HEK293 (cell line): ENCODE results near the gene ALDOA.

Experiments
- CTCF ChIA-PET: fragments of 350-600 bp; formaldehyde crosslinking; extraction: SDS; loops from one replicate; lab custom pipeline; 2021; ENCODE audit warnings: antibody characterized with exemption; lab: Yijun Ruan, JAX
- POLR2A ChIA-PET: fragments of 300-600 bp; formaldehyde crosslinking; extraction: SDS; loops from one replicate; lab custom pipeline; 2020; ENCODE audit warnings: antibody characterized with exemption, inconsistent platforms; lab: Yijun Ruan, JAX
- H3K27ac ChIP-seq: fragments of 200-500 bp; sonication (Bioruptor generic); 2 replicates; pipeline ENCODE4 v1.5.1; 2014; ENCODE audit warnings: low read depth, low read length, control low read depth, inconsistent platforms; ENCODE audit errors: extremely low read depth
- H3K36me3 ChIP-seq, 2 experiments: fragments of 200-500 bp in 1 of 2; sonication (Bioruptor generic) in 1 of 2; 1 replicate in 1 of 2; 2 replicates in 1 of 2; pipeline ENCODE4 v1.5.1; 2014 to 2017; ENCODE audit warnings: inconsistent platforms in 2 of 2, low read length in 2 of 2; ENCODE audit not compliant: control insufficient read depth in 2 of 2, insufficient read depth in 1 of 2
- H3K4me1 ChIP-seq: fragments of 200-500 bp; sonication (Bioruptor generic); 2 replicates; pipeline ENCODE4 v1.5.1; 2014; ENCODE audit warnings: mild to moderate bottlenecking, low read length, inconsistent platforms; ENCODE audit not compliant: control insufficient read depth, insufficient read depth
- H3K4me3 ChIP-seq: 2 replicates; pipeline ENCODE4 v1.5.1; 2011; ENCODE audit warnings: low read depth, mild to moderate bottlenecking, control low read depth, low read length, moderate library complexity
- H3K9me3 ChIP-seq: fragments of 200-500 bp; sonication (Bioruptor generic); 2 replicates; pipeline ENCODE4 v1.5.1; 2014; ENCODE audit warnings: low read depth, low read length, inconsistent platforms; ENCODE audit not compliant: control insufficient read depth, insufficient read depth
- TCF7L2 ChIP-seq: IDR thresholded peaks from 2 replicates; pipeline ENCODE4 v1.6.1; 2011; ENCODE audit warnings: low read depth, mild to moderate bottlenecking, inconsistent platforms, low read length, moderate library complexity, borderline replicate concordance
- ZBTB8A ChIP-seq: fragments of 450-650 bp; formaldehyde crosslinking; IDR thresholded peaks from 2 replicates; pipeline ENCODE4 v1.5.1; 2016; ENCODE audit warnings: missing biosample characterization, missing genetic modification characterization
- ZFP69B ChIP-seq: fragments of 450-650 bp; formaldehyde crosslinking; IDR thresholded peaks from 2 replicates; pipeline ENCODE4 v1.5.1; 2016; ENCODE audit warnings: missing biosample characterization, missing genetic modification characterization
- ZNF138 ChIP-seq: fragments of 450-650 bp; formaldehyde crosslinking; IDR thresholded peaks from 2 replicates; pipeline ENCODE4 v1.5.1; 2016; ENCODE audit warnings: missing biosample characterization, missing genetic modification characterization, borderline replicate concordance
- ZNF184 ChIP-seq: fragments of 450-650 bp; IDR thresholded peaks from 2 replicates; pipeline ENCODE4 v1.5.1; 2018; ENCODE audit warnings: missing biosample characterization, mild to moderate bottlenecking, missing genetic modification characterization
- ZNF202 ChIP-seq: fragments of 450-650 bp; formaldehyde crosslinking; IDR thresholded peaks from 2 replicates; pipeline ENCODE4 v1.5.1; 2016; ENCODE audit warnings: missing biosample characterization, missing genetic modification characterization, borderline replicate concordance
- ZNF221 ChIP-seq: fragments of 450-650 bp; formaldehyde crosslinking; IDR thresholded peaks from 2 replicates; pipeline ENCODE4 v1.5.1; 2017; ENCODE audit warnings: missing biosample characterization, missing genetic modification characterization, borderline replicate concordance
- ZNF292 ChIP-seq: fragments of 450-650 bp; formaldehyde crosslinking; IDR thresholded peaks from 2 replicates; pipeline ENCODE4 v1.5.1; 2016; ENCODE audit warnings: low read depth, missing biosample characterization, missing genetic modification characterization, borderline replicate concordance
- ZNF302 ChIP-seq: fragments of 450-650 bp; formaldehyde crosslinking; IDR thresholded peaks from 2 replicates; pipeline ENCODE4 v1.5.1; 2016; ENCODE audit warnings: missing biosample characterization, missing genetic modification characterization, low read depth
- ZNF335 ChIP-seq: fragments of 450-650 bp; formaldehyde crosslinking; conservative IDR thresholded peaks from 2 replicates; pipeline ENCODE4 v1.5.1; 2016; ENCODE audit warnings: missing biosample characterization, missing genetic modification characterization
- ZNF433 ChIP-seq: fragments of 450-650 bp; formaldehyde crosslinking; IDR thresholded peaks from 2 replicates; pipeline ENCODE4 v1.5.1; 2016; ENCODE audit warnings: missing biosample characterization, missing genetic modification characterization, low read depth
- ZNF544 ChIP-seq: fragments of 450-650 bp; formaldehyde crosslinking; IDR thresholded peaks from 2 replicates; pipeline ENCODE4 v1.5.0; 2017; ENCODE audit warnings: missing biosample characterization, missing genetic modification characterization
- ZNF558 ChIP-seq: fragments of 450-650 bp; formaldehyde crosslinking; IDR thresholded peaks from 2 replicates; pipeline ENCODE4 v1.5.1; 2016; ENCODE audit warnings: missing biosample characterization, missing genetic modification characterization
- ZNF623 ChIP-seq: fragments of 450-650 bp; formaldehyde crosslinking; IDR thresholded peaks from 2 replicates; pipeline ENCODE4 v1.5.1; 2016; ENCODE audit warnings: missing biosample characterization, missing genetic modification characterization
- ZNF629 ChIP-seq: fragments of 450-650 bp; formaldehyde crosslinking; IDR thresholded peaks from 2 replicates; pipeline ENCODE4 v1.5.1; 2017; ENCODE audit warnings: missing biosample characterization, missing genetic modification characterization
- ZNF747 ChIP-seq: fragments of 450-650 bp; formaldehyde crosslinking; IDR thresholded peaks from 2 replicates; pipeline ENCODE4 v1.5.1; 2016; ENCODE audit warnings: missing biosample characterization, missing genetic modification characterization
- ZNF785 ChIP-seq: fragments of 450-650 bp; formaldehyde crosslinking; IDR thresholded peaks from 2 replicates; pipeline ENCODE4 v1.5.1; 2016; ENCODE audit warnings: missing biosample characterization, missing genetic modification characterization
- ZNF843 ChIP-seq: fragments of 450-650 bp; formaldehyde crosslinking; IDR thresholded peaks from 2 replicates; pipeline ENCODE4 v1.5.1; 2016; ENCODE audit warnings: missing biosample characterization, missing genetic modification characterization
- TF ChIP-seq, protein P1 (sequence below): fragments of 450-650 bp; IDR thresholded peaks from 2 replicates; pipeline ENCODE4 v1.5.1; 2018; ENCODE audit warnings: missing biosample characterization, missing genetic modification characterization
- TF ChIP-seq, protein P2 (sequence below): fragments of 450-650 bp; formaldehyde crosslinking; IDR thresholded peaks from 2 replicates; pipeline ENCODE4 v1.5.1; 2016; ENCODE audit warnings: missing biosample characterization, missing genetic modification characterization
- TF ChIP-seq, protein P3 (sequence below): fragments of 450-650 bp; formaldehyde crosslinking; IDR thresholded peaks from 2 replicates; pipeline ENCODE4 v1.5.1; 2016; ENCODE audit warnings: missing biosample characterization, missing genetic modification characterization
- TF ChIP-seq, protein P4 (sequence below): fragments of 450-650 bp; formaldehyde crosslinking; IDR thresholded peaks from 2 replicates; pipeline ENCODE4 v1.5.1; 2016; ENCODE audit warnings: missing biosample characterization, missing genetic modification characterization

Gene ALDOA

DNA sequence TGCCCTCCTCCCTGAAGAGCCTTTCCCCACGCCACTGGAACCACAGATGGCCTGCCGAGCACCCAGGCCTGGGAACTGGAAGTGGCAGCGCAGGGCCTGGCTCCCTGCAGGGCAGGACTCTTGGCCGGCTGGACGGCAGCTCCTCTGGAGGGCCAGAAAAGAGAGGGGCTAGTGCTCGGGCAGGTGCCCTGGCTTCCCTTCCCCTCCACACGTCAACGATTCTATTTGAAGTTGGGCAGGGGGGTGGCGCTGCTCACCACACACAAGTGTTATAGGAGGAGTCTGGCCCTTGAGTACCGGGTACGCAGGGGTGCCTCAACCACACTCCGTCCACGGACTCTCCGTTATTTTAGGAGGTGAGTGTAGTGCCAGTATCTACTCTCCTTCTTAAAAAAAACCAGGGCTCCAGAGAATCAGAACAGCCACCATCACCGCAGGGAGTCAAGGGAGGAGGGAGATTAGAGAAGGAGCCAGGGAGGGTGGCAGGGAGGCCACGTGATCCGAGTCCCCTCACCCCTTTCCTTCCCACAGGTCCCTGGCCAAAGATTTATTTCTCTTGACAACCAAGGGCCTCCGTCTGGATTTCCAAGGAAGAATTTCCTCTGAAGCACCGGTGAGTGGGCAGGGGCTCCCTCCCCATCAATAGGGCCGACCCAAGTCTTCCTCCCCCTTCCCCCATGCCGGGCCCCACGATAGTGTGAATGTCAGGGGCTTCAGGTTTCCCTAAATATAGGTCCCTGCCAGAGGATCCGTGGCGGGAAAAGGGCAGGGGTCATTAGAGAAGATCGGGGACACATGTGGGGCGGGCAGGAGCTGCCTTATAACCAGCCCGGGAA is 1.4 kb upstream of the ALDOA start (continued):
- TF ChIP-seq, protein P1, sequence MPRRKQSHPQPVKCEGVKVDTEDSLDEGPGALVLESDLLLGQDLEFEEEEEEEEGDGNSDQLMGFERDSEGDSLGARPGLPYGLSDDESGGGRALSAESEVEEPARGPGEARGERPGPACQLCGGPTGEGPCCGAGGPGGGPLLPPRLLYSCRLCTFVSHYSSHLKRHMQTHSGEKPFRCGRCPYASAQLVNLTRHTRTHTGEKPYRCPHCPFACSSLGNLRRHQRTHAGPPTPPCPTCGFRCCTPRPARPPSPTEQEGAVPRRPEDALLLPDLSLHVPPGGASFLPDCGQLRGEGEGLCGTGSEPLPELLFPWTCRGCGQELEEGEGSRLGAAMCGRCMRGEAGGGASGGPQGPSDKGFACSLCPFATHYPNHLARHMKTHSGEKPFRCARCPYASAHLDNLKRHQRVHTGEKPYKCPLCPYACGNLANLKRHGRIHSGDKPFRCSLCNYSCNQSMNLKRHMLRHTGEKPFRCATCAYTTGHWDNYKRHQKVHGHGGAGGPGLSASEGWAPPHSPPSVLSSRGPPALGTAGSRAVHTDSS (tag by site-specific recombination), result peak; percentile 72

DNA sequence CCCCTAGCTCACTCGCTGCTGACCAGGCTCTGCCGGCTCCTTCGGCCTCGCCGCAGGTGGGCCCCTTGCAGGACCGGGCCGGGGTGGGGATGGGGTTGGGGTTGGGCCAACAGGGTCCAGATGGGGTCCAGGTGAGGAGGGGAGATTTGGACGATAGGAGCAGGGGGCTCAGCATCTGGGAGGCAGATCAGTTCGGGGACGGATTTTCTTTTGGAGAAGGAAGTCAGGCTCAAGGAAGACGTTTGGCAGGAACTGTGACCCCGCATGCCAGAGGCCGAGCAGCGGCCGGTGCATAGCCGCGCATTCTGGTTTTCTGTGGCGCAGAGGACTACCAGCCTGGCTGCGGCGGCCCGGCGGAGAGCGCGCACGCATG is 845 bp upstream of the ALDOA start:
- H3K4me3 ChIP-seq, result peak overlapping the region; percentile 94
- H3K9me3 ChIP-seq, result no peaks in the 10 kb centered on the region
- ChIA-PET POLR2A (interaction anchor here (0.7 to 3.6 kb wide), 20 partner anchors 10 to 741 kb away, joined by 3 to 70 read pairs (median 6); partner anchors contain the start of genes CORO1A, FBRS, PPP4C and TBX6), CTCF (interaction anchor here (0.7 to 3.6 kb wide), 4 partner anchors 10 to 117 kb away, joined by 3 to 25 read pairs (median 5); no protein-coding TSS in a partner anchor)
- H3K36me3 ChIP-seq, result peaks cover 11 to 45% of the 10 kb centered on the region in 2 experiments; a peak in 2 of 3 replicates
- H3K4me1 ChIP-seq, result peaks cover 2% of the 10 kb centered on the region; the same call in 1 of the 2 replicates
- H3K27ac ChIP-seq, result peak overlapping the region; percentile 100
- no peak for TF ChIP-seq ZNF138 (tag by site-specific recombination)
- no peak for TF ChIP-seq ZNF747
- TF ChIP-seq ZNF184 (tag by site-specific recombination), result no peak
- TF ChIP-seq ZNF202, result no peak
- 0 out of 2 replicates have a peak, but pooled peaks have one; percentile 7 for TF ChIP-seq ZNF221 (tag by site-specific recombination)
- 0 out of 2 replicates have a peak, but pooled peaks have one; percentile 10 for TF ChIP-seq ZNF623
- TF ChIP-seq, protein P2, sequence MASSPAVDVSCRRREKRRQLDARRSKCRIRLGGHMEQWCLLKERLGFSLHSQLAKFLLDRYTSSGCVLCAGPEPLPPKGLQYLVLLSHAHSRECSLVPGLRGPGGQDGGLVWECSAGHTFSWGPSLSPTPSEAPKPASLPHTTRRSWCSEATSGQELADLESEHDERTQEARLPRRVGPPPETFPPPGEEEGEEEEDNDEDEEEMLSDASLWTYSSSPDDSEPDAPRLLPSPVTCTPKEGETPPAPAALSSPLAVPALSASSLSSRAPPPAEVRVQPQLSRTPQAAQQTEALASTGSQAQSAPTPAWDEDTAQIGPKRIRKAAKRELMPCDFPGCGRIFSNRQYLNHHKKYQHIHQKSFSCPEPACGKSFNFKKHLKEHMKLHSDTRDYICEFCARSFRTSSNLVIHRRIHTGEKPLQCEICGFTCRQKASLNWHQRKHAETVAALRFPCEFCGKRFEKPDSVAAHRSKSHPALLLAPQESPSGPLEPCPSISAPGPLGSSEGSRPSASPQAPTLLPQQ (tag by site-specific recombination), result peak; percentile 86
- no peak for TF ChIP-seq ZNF558
- no peak for TF ChIP-seq ZBTB8A (tag by site-specific recombination)
- no peak for TF ChIP-seq ZNF433 (tag by site-specific recombination)
- no peak for TF ChIP-seq TCF7L2
- 0 out of 2 replicates have a peak, but pooled peaks have one; percentile 7 for TF ChIP-seq ZNF335 (tag by site-specific recombination)
- peak; percentile 90 for TF ChIP-seq ZFP69B
- TF ChIP-seq ZNF292 (tag by site-specific recombination), result no peak
- TF ChIP-seq ZNF629 (tag by site-specific recombination), result no peak
- no peak for TF ChIP-seq ZNF544

DNA sequence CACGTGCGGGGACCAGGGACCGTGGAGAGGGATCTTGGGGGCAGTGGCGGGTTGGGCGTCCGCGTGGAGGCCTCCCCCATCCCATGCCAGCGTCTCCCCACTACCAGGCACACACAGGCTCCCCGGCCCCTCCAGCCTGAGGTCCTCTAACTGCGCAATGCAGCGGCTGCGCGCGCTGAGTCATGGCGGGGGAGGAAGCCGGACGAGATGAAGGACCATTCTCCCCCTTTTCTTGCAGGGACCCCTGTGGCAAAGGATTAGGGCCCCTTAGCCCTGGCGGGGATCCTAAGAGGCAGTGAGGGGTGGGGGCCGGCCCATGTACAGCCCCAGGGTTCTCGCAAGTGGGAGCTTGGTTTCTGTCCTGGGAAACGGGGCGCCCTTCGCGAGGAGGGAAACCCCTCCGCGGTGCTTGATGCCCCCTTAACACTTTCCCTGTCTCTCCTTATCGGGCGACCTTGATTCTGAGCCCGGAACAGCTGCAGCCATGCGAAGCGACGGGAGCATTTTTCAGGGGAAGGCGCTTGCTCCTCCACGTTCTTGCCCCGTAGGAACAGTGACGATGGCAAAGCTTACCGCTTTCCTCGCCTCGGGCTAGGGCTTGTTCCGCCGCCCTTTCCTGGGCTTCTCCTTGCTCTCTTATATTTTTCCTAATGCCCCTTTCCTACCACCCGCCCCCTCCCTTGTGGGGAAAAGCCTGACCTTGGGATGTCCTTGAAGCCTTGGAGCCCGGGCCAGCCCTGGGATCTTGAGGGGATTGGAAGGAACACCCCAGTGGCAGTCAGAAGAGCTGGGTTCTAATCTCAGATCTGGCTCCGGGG is 592 bp downstream of the ALDOA start:
- H3K9me3 ChIP-seq, result no peaks in the 10 kb centered on the region
- H3K27ac ChIP-seq, result peak overlapping the region; percentile 100
- peaks cover 2% of the 10 kb centered on the region; the same call in 1 of the 2 replicates for H3K4me1 ChIP-seq
- ChIA-PET POLR2A (interaction anchor here (0.6 to 3.6 kb wide), 34 partner anchors 11 to 1386 kb away, joined by 3 to 70 read pairs (median 4); partner anchors contain the start of genes CORO1A, FBRS, HIRIP3 and MAZ), CTCF (interaction anchor here (0.6 to 3.6 kb wide), 13 partner anchors 9 to 548 kb away, joined by 3 to 25 read pairs (median 4); partner anchors contain the start of genes TBX6 and TLCD3B)
- peak overlapping the region; percentile 94 for H3K4me3 ChIP-seq
- peaks cover 22 to 55% of the 10 kb centered on the region in 2 experiments; a peak in 2 of 3 replicates for H3K36me3 ChIP-seq
- no peak for TF ChIP-seq ZNF302 (tag by site-specific recombination)
- TF ChIP-seq, protein P3, sequence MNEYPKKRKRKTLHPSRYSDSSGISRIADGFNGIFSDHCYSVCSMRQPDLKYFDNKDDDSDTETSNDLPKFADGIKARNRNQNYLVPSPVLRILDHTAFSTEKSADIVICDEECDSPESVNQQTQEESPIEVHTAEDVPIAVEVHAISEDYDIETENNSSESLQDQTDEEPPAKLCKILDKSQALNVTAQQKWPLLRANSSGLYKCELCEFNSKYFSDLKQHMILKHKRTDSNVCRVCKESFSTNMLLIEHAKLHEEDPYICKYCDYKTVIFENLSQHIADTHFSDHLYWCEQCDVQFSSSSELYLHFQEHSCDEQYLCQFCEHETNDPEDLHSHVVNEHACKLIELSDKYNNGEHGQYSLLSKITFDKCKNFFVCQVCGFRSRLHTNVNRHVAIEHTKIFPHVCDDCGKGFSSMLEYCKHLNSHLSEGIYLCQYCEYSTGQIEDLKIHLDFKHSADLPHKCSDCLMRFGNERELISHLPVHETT (tag by site-specific recombination), result peak; percentile 41
- TF ChIP-seq, protein P4, sequence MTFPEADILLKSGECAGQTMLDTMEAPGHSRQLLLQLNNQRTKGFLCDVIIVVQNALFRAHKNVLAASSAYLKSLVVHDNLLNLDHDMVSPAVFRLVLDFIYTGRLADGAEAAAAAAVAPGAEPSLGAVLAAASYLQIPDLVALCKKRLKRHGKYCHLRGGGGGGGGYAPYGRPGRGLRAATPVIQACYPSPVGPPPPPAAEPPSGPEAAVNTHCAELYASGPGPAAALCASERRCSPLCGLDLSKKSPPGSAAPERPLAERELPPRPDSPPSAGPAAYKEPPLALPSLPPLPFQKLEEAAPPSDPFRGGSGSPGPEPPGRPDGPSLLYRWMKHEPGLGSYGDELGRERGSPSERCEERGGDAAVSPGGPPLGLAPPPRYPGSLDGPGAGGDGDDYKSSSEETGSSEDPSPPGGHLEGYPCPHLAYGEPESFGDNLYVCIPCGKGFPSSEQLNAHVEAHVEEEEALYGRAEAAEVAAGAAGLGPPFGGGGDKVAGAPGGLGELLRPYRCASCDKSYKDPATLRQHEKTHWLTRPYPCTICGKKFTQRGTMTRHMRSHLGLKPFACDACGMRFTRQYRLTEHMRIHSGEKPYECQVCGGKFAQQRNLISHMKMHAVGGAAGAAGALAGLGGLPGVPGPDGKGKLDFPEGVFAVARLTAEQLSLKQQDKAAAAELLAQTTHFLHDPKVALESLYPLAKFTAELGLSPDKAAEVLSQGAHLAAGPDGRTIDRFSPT, result peak; percentile 20; the same call in 1 of the 2 replicates
- TF ChIP-seq ZNF785, result 0 out of 2 replicates have a peak, but pooled peaks have one; percentile 76
- TF ChIP-seq ZNF843 (tag by site-specific recombination), result no peak
